Fibroblast of the aortic adventitia (primary cell): ENCODE measurements around the gene MYO7A. TPM values are rescaled to one million over a fixed set of nuclear protein-coding genes. Genes with fewer than 3 reads are reported as not detected.

ENCODE experiments used
- DNase-seq: peaks from one replicate; pipeline ENCODE4 v3.0.0-alpha.2; 2010; ENCODE audit warnings: low read depth
- H3K4me3 ChIP-seq: 2 replicates; pipeline ENCODE4 v1.5.1; 2011; ENCODE audit warnings: low read depth, mild to moderate bottlenecking, control low read depth, low read length, moderate library complexity
- CTCF ChIP-seq: IDR thresholded peaks from 2 replicates; pipeline ENCODE4 v1.5.1; 2011; ENCODE audit warnings: mild to moderate bottlenecking, low read length, control low read depth, inconsistent platforms; ENCODE audit not compliant: insufficient read depth
- total RNA-seq: library from RNA; depleted of rRNA; stranded (reverse); fragments of >200 nt; gene quantifications from 2 replicates; pipeline ENCODE4 v1.2.3, GENCODE V29; 2012; ENCODE audit warnings: low replicate concordance

Gene MYO7A
- total RNA-seq, 1 donor: 0.45 TPM

GRCh38 chr11:77212314-77213007 is 84.4 kb downstream of the MYO7A start:
- TF ChIP-seq CTCF: no peak

GRCh38 chr11:77213029-77213579 is 85.1 kb downstream of the MYO7A start:
- TF ChIP-seq CTCF: no peak
- no peak overlapping the region for H3K4me3 ChIP-seq
- no peak for DNase-seq

More at GRCh38 chr11:77212314-77213007, 84.4 kb downstream of the MYO7A start:
- H3K4me3 ChIP-seq: no peak overlapping the region
- no peak for DNase-seq

GRCh38 chr11:77213589-77214428 is 85.8 kb downstream of the MYO7A start:
- no peak for DNase-seq
- no peak for TF ChIP-seq CTCF

GRCh38 chr11:77214557-77214956 is 86.5 kb downstream of the MYO7A start:
- DNase-seq: no peak
- no peak for TF ChIP-seq CTCF
- H3K4me3 ChIP-seq: no peak overlapping the region

More at GRCh38 chr11:77213589-77214428, 85.8 kb downstream of the MYO7A start:
- H3K4me3 ChIP-seq: no peak overlapping the region

- no peak for TF ChIP-seq CTCF
- no peak overlapping the region for H3K4me3 ChIP-seq
- DNase-seq: no peak
Observed at GRCh38 chr11:77215106-77215505, 87.1 kb downstream of the MYO7A start.

- no peak for DNase-seq
- no peak for TF ChIP-seq CTCF
- H3K4me3 ChIP-seq: no peak overlapping the region
Observed at GRCh38 chr11:77217156-77217555, 89.1 kb downstream of the MYO7A start.
